ENCODE data around the gene VCL. TPM values are rescaled to one million over a fixed set of nuclear protein-coding genes. Genes with fewer than 3 reads are reported as not detected.

VCL gene
- total and polyA plus RNA-seq, 2 of the 8 experiments (the other 6 are each of a cell fraction or from before 2014, with no cell fraction given) = 119 to 377 TPM

GRCh38 chr10:73998929-73999691, 1.2 kb downstream of the VCL start (continued):
- TF ChIP-seq SIX5 (IDR thresholded peaks at IDR 0.05; ENCODE audit: low read depth, low read length) (no peak), CEBPB (IDR thresholded peaks at IDR 0.05; ENCODE audit: low read depth, low read length) (no peak), PHF8 (conservative IDR thresholded peaks at IDR 0.05; ENCODE audit: low read depth, low read length) (no peak; the same call in 1 of the 2 replicates), SAP30 (IDR thresholded peaks at IDR 0.05; ENCODE audit: insufficient read depth, insufficient replicate concordance, low read length) (no peak), JUN (IDR thresholded peaks at IDR 0.05; ENCODE audit: low read depth, low read length) (no peak)
- TF ChIP-seq, protein P1, sequence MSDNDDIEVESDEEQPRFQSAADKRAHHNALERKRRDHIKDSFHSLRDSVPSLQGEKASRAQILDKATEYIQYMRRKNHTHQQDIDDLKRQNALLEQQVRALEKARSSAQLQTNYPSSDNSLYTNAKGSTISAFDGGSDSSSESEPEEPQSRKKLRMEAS (IDR thresholded peaks at IDR 0.05) = no peak

Measured in H1 (cell line).